GM19463 (cell line): ENCODE measurements around the gene TCAIM.
A peak's percentile ranks its signal among the peaks of the same experiment; 100 is the strongest.

Experiments
- ATAC-seq: cut with Tn5 transposase; IDR thresholded peaks from one replicate; pipeline ENCODE4 v1.9.1; 2021; ENCODE audit warnings: mild to moderate bottlenecking, moderate library complexity; ENCODE audit not compliant: unreplicated experiment

The TCAIM gene

DNA sequence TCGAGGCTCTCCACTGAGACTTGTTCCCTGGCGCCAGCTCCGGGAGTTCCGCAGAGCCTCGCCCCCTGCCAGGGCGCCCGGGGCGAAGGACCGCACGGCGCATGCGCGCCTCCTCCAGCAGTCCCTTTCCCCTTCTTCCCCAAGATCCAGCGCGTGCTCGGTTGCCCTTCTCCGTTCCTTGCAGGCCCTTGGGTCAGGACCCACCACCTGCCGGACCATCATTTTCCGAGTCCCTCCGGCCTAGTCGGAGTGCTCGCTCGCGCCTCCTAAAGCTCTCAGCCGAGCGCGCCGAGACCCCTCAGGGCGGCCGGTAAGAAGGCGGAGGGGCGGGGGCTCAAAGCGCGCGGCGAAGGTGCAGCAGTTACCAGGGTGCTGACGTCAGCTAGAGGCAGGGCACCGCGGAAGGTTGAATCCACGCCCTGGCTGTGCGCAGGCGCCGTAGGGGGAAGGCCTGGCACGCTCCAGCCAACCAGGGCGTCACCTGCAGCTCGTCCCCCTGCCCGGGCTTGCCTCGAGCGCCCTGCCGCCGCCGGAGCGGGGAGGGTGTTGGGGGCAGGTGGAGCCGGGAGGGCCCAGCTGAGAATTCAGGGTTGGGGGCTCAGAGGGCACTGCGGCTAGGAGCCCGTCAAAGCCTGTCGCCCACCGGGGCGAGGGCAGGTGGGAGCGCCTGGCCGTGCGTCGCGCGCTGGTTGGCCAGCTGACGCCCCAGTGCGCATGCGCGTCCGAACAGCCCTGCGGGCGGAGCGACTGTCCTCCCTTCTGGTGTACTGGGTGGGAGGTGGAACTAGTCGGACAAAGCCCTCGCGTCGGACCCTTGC, at the start of gene TCAIM:
Gene TCAIM, plus strand, starts transcription at position 757 of the 818 bp plus-strand sequence. CDS start 16,017 bp downstream, outside the sequence.
- peak; percentile 91 for ATAC-seq

DNA sequence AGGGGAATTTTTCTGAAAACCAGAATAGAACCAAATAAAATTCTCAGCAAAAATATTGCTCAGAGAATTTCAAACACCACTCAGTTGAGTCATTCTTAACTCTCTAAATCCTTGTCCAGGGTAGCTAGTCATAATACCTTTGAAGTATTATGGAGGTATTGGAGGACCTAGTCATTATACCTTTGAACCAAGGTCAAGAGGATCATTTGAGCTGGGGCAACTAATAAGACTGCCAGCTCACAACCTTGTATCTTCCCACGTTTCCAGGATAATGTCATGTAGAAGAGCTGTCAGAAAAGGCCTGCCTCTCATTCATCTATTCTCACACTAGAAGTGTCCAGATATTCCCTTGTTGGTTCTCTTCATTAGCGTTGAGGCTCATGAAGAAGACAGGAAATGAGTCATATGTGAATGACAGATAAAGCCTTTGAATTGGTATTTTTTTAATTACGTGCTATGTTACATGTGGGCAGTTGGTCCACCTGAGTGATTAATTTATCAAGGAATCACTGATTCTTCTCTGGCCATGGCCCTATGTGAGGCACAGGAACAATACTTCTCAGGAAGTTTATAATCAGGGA, 48.6 kb upstream of the TCAIM start:
- ATAC-seq, result no peak

DNA sequence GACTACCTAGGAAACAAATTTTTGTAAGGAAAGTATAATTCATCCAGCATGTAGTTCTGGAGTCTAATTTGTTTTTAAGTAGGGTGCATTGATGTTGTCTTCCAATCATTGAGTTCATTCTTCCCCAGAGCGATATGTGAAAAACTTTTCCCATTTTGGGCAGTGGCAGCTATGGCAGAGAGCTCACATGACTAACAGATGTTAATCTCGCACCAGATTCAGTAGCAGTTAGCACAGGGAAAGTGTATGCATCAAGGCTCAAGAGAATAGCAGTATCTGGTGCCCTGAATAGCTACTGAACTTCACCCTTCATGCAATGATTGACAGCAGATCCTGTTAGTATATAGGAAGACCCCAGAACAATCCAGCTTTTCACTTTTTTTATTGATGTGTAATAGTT, 46.3 kb upstream of the TCAIM start:
- no peak for ATAC-seq

DNA sequence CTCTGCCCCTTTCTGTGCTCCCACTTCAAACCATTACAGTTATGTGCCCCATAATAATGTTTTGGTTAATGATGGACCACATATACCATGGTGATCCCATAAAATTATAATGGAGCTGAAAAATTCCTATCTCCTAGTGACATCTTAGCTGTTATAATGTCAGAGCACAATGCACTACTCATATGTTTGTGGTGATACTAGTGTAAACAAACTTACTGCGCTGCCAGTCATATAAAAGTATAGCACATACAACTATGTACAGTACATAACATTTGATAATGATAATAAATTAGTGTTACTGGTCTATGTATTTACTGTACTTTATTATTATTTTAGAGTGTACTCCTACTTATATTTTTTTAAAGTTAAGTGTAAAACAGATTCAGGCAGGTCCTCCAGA, 45.6 kb upstream of the TCAIM start:
- ATAC-seq, result no peak

DNA sequence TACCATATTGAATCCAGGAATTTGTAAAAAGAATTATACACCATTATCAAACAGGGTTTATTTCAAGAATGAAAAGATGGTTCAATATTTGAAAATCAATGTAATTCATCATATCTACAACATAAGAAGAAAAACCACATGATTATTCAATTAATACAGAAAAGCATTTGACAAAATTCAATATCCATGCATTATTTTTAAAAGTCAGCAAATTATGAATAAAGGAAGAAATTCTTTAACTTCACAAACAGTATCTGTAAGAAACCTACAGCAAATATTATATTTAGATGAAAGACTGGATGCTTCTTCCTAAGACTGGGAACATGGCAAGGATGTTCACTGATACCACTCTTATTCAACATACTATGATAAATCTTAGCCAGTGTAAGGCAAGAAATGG, 41.3 kb upstream of the TCAIM start:
- ATAC-seq, result no peak

- no peak for ATAC-seq
Measured at GRCh38 chr3:44301746-44302145, 36.8 kb upstream of the TCAIM start.

DNA sequence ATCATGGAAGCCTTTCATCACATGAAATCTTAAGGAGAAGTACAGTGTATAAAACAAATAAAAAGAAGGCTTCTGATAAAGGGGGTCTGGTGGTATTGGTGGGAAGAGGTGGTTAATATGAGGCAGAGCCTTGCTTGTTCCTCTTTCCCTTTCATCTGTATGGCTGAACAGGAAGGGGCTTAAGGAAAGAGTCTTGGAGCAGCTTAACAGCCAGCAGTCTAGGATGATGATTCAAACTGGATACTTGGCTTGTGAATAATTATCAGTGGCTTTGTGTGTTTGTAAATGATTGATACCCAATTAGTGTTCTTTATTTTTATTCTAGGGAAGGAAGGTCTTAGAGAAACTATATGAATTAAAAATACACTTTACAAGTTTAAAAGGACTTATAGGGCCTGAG, 29.1 kb upstream of the TCAIM start:
- ATAC-seq, result no peak

- ATAC-seq, result no peak
Measured at GRCh38 chr3:44318891-44319311, 19.7 kb upstream of the TCAIM start.

GRCh38 chr3:44321335-44321734, 17.2 kb upstream of the TCAIM start:
- ATAC-seq, result no peak

- ATAC-seq, result no peak
Measured at GRCh38 chr3:44323341-44323955, 15.1 kb upstream of the TCAIM start.

GRCh38 chr3:44324584-44324983, 14.0 kb upstream of the TCAIM start:
- no peak for ATAC-seq

DNA sequence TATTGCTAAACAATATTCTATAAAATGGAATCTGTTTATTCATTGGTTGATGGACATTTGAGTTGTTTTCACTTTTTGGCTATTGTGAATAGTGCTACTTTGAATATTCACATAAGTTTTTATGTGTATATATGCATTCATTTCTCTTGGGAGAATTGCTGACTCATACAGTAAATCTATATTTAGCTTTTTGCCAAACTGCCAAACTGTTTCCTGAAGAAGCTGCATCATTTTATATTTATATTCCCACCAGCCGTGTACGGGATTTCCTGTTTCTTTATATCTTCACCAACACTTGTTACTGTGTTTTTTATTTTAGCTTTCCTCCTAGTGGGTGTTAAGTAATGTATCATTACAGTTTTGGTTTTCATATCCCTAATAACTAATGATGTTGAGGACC, 12.5 kb upstream of the TCAIM start:
- no peak for ATAC-seq

GRCh38 chr3:44326515-44326914, 12.1 kb upstream of the TCAIM start:
- no peak for ATAC-seq

- no peak for ATAC-seq
Measured at GRCh38 chr3:44329946-44330345, 8.6 kb upstream of the TCAIM start.

- no peak for ATAC-seq
Measured at GRCh38 chr3:44330444-44330843, 8.1 kb upstream of the TCAIM start.

DNA sequence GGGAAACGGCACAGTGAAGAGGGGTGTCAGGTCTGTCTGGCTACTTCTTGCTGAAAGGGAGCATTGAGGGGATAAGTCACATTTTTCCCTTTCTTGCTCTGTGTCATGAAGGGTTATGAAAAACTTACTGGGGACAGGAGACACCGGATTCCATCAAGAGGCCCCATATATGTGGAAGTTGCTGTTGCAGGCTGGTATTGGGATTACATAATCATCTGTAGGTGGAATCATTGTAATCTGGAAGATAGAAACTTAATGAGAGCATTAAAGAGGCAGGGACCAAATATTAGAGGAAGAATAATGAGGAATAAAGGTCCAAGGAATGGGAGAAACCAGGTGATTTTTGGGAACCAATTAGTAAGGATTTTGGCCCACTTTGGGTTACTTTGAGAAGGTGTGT, 4.2 kb upstream of the TCAIM start:
- no peak for ATAC-seq

DNA sequence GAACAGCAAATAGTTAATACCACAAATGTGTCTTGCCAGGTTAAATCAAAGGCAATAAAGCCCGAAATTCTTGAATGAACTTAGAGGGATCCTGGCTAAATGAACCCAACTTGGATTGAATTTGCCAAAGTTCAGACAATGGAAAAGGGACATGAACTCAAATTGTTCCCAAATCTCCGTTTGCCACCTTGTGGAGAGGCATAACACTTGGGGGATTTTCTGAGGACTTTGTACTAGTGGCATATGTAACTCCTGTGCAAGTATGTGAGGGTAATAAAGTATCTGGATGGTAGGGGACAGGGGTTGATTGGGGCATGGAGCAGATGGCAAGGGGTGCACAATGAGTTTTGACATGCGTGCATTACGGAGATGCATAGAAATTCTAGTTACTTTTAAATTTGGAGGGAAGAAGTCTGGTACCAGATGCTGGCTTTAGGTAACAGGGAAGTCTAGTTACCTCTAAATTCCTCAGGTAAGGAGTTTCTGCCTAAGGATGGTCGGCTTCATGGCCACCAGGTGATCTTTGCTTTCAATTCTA, 1.2 kb upstream of the TCAIM start:
- ATAC-seq, result no peak

GRCh38 chr3:44338828-44339127, 212 bp downstream of the TCAIM start:
- ATAC-seq, result no peak

DNA sequence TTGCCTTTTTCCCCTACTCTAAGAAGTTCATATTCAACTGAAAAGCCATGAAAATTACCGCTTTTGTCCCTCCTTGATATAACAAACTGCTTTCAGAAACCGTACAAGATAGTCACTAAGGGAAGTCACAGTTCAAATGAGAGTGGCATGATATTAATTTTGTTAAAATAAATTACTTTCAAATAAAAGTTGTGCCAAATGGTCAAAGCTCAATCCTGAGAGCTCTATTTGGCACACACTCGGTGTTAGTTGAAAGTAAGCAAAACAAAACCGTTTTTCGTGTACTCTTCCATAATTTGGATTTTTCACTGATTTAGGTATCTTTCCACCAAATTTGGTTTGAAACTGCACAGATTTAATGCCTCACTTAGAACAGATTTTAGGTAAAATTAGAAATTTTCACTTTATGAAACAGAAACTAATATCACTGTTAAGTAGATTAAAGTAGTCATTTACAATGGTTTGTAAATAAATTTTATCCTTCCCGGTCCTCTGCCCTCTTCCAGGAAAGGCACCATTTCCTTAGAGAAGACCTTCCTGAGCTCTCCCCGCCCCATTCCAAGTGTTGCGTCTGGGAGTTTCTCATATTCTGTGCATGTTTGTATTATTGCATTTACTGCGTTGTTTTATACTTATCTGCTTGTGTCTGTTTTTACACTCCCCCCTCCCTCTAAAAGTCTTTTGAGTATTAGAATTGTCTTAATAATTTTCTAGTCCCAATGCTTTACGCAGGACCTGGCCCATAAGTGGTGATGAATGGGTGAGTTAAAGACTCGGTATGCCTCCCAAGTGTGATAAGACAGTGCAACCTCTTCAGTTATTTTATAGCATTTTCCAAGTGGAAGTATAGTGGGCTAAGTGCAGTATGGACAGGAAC, 853 bp downstream of the TCAIM start:
- no peak for ATAC-seq

DNA sequence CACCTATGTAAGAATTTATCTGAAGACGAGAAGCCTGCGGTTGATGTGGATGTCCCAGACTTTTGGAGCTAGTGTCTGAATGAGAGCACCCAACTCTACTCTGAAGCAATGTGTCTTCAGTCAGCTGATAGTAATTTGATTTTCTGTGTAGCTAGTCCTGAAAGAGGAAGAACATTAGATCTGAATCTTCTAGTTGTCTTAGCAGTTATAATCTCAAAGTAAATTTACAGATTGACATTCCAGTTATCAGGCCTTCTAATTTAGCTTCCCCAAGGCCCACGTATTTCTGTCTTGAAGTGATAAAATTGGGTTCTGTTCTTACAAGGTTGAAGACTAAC, 1.5 kb downstream of the TCAIM start:
- ATAC-seq, result no peak

DNA sequence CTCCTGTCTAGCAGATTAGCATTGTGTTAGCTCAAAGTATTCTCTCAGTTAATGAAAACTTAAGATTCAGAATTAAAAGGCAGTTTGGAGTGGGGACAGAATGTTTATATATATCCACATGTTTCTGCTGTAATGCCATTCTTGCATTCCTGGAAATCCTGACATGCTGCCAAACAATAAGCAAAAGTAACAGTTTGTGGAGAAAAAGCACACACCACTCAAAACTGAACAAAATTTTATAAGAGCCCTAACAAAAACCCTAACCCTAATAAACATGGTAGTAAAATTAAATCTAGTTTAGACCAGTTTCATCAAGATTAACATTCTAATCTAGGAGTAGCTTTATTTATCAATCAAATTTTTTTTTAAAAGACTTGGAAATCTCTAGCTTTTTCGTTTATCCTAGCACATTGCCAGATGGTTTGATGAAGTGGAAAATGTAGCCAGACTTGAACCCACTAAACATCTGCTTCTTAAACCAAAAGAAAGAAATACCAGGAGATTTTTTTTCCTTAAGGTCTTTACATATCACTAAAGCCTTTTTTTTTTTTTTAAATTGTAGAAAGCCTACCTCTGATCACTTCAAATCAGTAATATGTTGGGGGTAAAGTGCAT, 3.7 kb downstream of the TCAIM start:
- no peak for ATAC-seq
